SH-SY5Y (cell line): ENCODE data around the gene PPP1R37.

Source experiments
- GATA2 ChIP-seq: IDR thresholded peaks from 2 replicates; pipeline ENCODE4 v1.6.1; 2011; ENCODE audit warnings: mild to moderate bottlenecking, low read depth, low read length
- GATA3 ChIP-seq: IDR thresholded peaks from 2 replicates; pipeline ENCODE4 v1.6.1; 2011; ENCODE audit warnings: low read depth, mild to moderate bottlenecking, low read length, moderate library complexity

DNA sequence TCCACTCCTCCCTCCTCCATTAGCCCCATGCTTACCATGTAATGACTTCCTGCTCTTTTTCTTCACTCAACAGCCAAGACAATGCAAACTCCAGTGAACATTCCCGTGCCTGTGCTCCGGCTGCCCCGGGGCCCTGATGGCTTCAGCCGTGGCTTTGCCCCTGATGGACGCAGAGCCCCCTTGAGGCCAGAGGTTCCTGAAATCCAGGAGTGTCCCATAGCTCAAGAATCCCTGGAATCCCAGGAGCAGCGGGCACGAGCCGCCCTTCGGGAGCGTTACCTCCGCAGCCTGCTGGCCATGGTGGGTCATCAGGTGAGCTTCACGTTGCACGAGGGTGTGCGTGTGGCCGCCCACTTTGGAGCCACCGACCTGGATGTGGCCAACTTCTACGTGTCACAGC, 2.9 kb upstream of the PPP1R37 start:
- no peak for TF ChIP-seq GATA2
- TF ChIP-seq GATA3, result no peak
